Gastrocnemius medialis (tissue), 4 donors: Measurements from ENCODE around the gene SS18L1.

Experiments
- CTCF ChIP-seq, 5 experiments: fragments of 450-650 bp in 3 of 5; fragments of 200-600 bp in 2 of 5; sonication (generic) in 2 of 5; IDR thresholded peaks in 4 of 5; conservative IDR thresholded peaks in 1 of 5; 1 replicate in 4 of 5; 2 replicates in 1 of 5; pipeline ENCODE4 v1.5.1; 2016 to 2019; ENCODE audit warnings: antibody characterized with exemption in 5 of 5, mild to moderate bottlenecking in 3 of 5, moderate library complexity in 3 of 5
- POLR2A ChIP-seq, 2 donors: fragments of 450-650 bp; IDR thresholded peaks; one replicate each; pipeline ENCODE4 v1.6.1; 2017; ENCODE audit warnings: antibody characterized with exemption in 2 of 2, mild to moderate bottlenecking in 2 of 2, moderate library complexity in 2 of 2

- TF ChIP-seq CTCF (IDR thresholded peaks at IDR 0.05 in 4 of 5, conservative IDR thresholded peaks at IDR 0.05 in 1 of 5), result no peak
- no peak for TF ChIP-seq POLR2A (IDR thresholded peaks at IDR 0.05)
Measured at GRCh38 chr20:62158541-62158940, 15.0 kb downstream of the SS18L1 start.
